GM23338 (cell line): ENCODE measurements around the gene TBC1D16. TPM values are rescaled to one million over a fixed set of nuclear protein-coding genes. Genes with fewer than 3 reads are reported as not detected.

ENCODE experiments used
- ATAC-seq: fragments of 200-7000 bp; cut with Tn5 transposase; 3 replicates; pipeline ENCODE4 v1.9.1; 2020
- DNase-seq: peaks from one replicate; pipeline ENCODE4 v3.0.0-alpha.2; 2015; ENCODE audit warnings: low spot score
- H2AFZ ChIP-seq: fragments of 200-600 bp; sonication (generic); 2 replicates; pipeline ENCODE4 v1.8.0; 2016; ENCODE audit warnings: antibody characterized with exemption, mild to moderate bottlenecking, moderate library complexity
- H3F3A ChIP-seq: fragments of 200-600 bp; sonication (generic); replicated peaks from 2 replicates; pipeline ENCODE4 v1.8.0; 2017; ENCODE audit warnings: antibody characterized with exemption, mixed run types, low read depth
- H3K27ac ChIP-seq: fragments of 200-600 bp; sonication (generic); 2 replicates; pipeline ENCODE4 v1.6.1; 2016; ENCODE audit warnings: low read depth
- H3K27me3 ChIP-seq: fragments of 200-600 bp; sonication (generic); 2 replicates; pipeline ENCODE4 v1.8.0; 2016; ENCODE audit warnings: mild to moderate bottlenecking, mixed run types, moderate library complexity; ENCODE audit not compliant: insufficient read depth
- H3K36me3 ChIP-seq: fragments of 200-600 bp; sonication (generic); 2 replicates; pipeline ENCODE4 v1.8.0; 2016; ENCODE audit warnings: mild to moderate bottlenecking; ENCODE audit not compliant: insufficient read depth
- H3K4me1 ChIP-seq: fragments of 200-600 bp; sonication (generic); 2 replicates; pipeline ENCODE4 v1.8.0; 2016; ENCODE audit warnings: mild to moderate bottlenecking, moderate library complexity; ENCODE audit not compliant: insufficient read depth
- H3K4me2 ChIP-seq: fragments of 200-600 bp; sonication (generic); 2 replicates; pipeline ENCODE4 v1.7.1; 2017; ENCODE audit warnings: mixed run types
- H3K4me3 ChIP-seq: fragments of 200-600 bp; sonication (generic); 2 replicates; pipeline ENCODE4 v1.6.1; 2016; ENCODE audit warnings: mixed run types
- H3K79me2 ChIP-seq: fragments of 200-600 bp; sonication (generic); replicated peaks from 2 replicates; pipeline ENCODE4 v1.8.0; 2017; ENCODE audit warnings: mild to moderate bottlenecking; ENCODE audit not compliant: insufficient read depth
- H3K9me2 ChIP-seq: fragments of 200-600 bp; sonication (generic); 2 replicates; pipeline ENCODE4 v1.8.0; 2017; ENCODE audit not compliant: insufficient read depth
- H4K20me1 ChIP-seq: fragments of 200-600 bp; sonication (generic); replicated peaks from 2 replicates; pipeline ENCODE4 v1.8.0; 2017; ENCODE audit warnings: mild to moderate bottlenecking; ENCODE audit not compliant: insufficient read depth
- H3K27ac Mint-ChIP-seq: 2 replicates; pipeline ENCODE4 v1.8.0; 2020; ENCODE audit warnings: inconsistent platforms, mild to moderate bottlenecking, moderate library complexity, mixed read lengths
- H3K27me3 Mint-ChIP-seq: 3 replicates; pipeline ENCODE4 v1.8.0; 2022; ENCODE audit warnings: low read depth, mild to moderate bottlenecking, moderate library complexity, mixed read lengths, inconsistent platforms; ENCODE audit not compliant: insufficient read depth, poor library complexity
- H3K36me3 Mint-ChIP-seq: 3 replicates; pipeline ENCODE4 v1.8.0; 2021; ENCODE audit warnings: low read depth, mild to moderate bottlenecking, inconsistent platforms, moderate library complexity, mixed read lengths
- H3K4me1 Mint-ChIP-seq: 3 replicates; pipeline ENCODE4 v1.8.0; 2020; ENCODE audit warnings: mild to moderate bottlenecking, inconsistent platforms, mixed read lengths
- H3K4me3 Mint-ChIP-seq: 3 replicates; pipeline ENCODE4 v1.8.0; 2021; ENCODE audit warnings: moderate library complexity, mild to moderate bottlenecking, inconsistent platforms, mixed read lengths
- H3K9me3 Mint-ChIP-seq: 3 replicates; pipeline ENCODE4 v1.8.0; 2020; ENCODE audit warnings: moderate library complexity, mild to moderate bottlenecking, inconsistent platforms, mixed read lengths
- CREB1 ChIP-seq: fragments of 250-450 bp; sonication (Bioruptor Pico); IDR thresholded peaks from 2 replicates; pipeline ENCODE4 v1.5.0; 2020; ENCODE audit warnings: low read depth, mild to moderate bottlenecking, moderate library complexity
- CTCF ChIP-seq, 2 experiments: fragments of 200-600 bp in 1 of 2; sonication (generic) in 1 of 2; conservative IDR thresholded peaks; 2 replicates each; pipeline versions ENCODE4 v1.5.1 to v1.6.1; 2016 to 2017; ENCODE audit warnings: antibody characterized with exemption in 2 of 2, low read depth in 2 of 2, mild to moderate bottlenecking in 2 of 2, moderate library complexity in 1 of 2
- ETS1 ChIP-seq: IDR thresholded peaks from 2 replicates; pipeline ENCODE4 v1.6.1; 2016; ENCODE audit warnings: antibody characterized with exemption
- EZH2 ChIP-seq: fragments of 200-600 bp; sonication (generic); IDR thresholded peaks from one replicate; pipeline ENCODE4 v1.8.0; 2017; ENCODE audit warnings: antibody characterized with exemption, mild to moderate bottlenecking, low read depth; ENCODE audit not compliant: unreplicated experiment
- EZH2phosphoT487 ChIP-seq: fragments of 200-600 bp; sonication (generic); IDR thresholded peaks from one replicate; pipeline ENCODE4 v1.8.1; 2018; ENCODE audit warnings: antibody characterized with exemption; ENCODE audit not compliant: unreplicated experiment
- JUNB ChIP-seq: IDR thresholded peaks from one replicate; pipeline ENCODE4 v1.6.1; 2016; ENCODE audit warnings: antibody characterized with exemption; ENCODE audit not compliant: unreplicated experiment
- NANOG ChIP-seq: IDR thresholded peaks from 2 replicates; pipeline ENCODE4 v1.6.1; 2016; ENCODE audit warnings: antibody characterized with exemption, borderline replicate concordance
- POLR2AphosphoS5 ChIP-seq: IDR thresholded peaks from 2 replicates; pipeline ENCODE4 v1.6.1; 2016; ENCODE audit warnings: antibody characterized with exemption, low read depth
- REST ChIP-seq: IDR thresholded peaks from one replicate; pipeline ENCODE4 v1.6.1; 2018; ENCODE audit warnings: antibody characterized with exemption; ENCODE audit not compliant: unreplicated experiment
- STAT1 ChIP-seq: IDR thresholded peaks from one replicate; pipeline ENCODE4 v1.6.1; 2016; ENCODE audit warnings: antibody characterized with exemption; ENCODE audit not compliant: unreplicated experiment
- ZNF114 ChIP-seq: fragments of 250-450 bp; sonication (Bioruptor Pico); IDR thresholded peaks from 2 replicates; pipeline ENCODE4 v1.5.0; 2020; ENCODE audit warnings: mild to moderate bottlenecking, moderate library complexity
- ZNF331 ChIP-seq: fragments of 250-450 bp; sonication (Bioruptor Pico); IDR thresholded peaks from 2 replicates; pipeline ENCODE4 v1.5.0; 2020; ENCODE audit warnings: low read depth, mild to moderate bottlenecking, moderate library complexity
- ZNF462 ChIP-seq: fragments of 250-450 bp; sonication (Bioruptor Pico); IDR thresholded peaks from 2 replicates; pipeline ENCODE4 v1.5.0; 2020; ENCODE audit warnings: mild to moderate bottlenecking, moderate library complexity
- polyA plus RNA-seq: library from polyadenylated mRNA; unstranded; fragments of >200 nt; fragmentation: Nextera tagmentation; extraction: Ambion mirVana; gene quantifications from 2 replicates; pipeline ENCODE4 v1.2.1, GENCODE V29; 2016
- total RNA-seq: library from RNA; depleted of rRNA; stranded (reverse); fragments of >200 nt; shearing (Covaris generic); gene quantifications from 2 replicates; pipeline ENCODE4 v1.2.3, GENCODE V29; 2014

TBC1D16 gene
- total and polyA plus RNA-seq, 2 experiments from 2014 or later, result 16.7 to 104 TPM

GRCh38 chr17:79980246-79981043, 55.2 kb downstream of the TBC1D16 start:
- H3K4me3 Mint-ChIP-seq, result no peak overlapping the region
- Histone ChIP-seq H3F3A (0 out of 2 replicates have a peak, but pooled peaks cover 3% of the 10 kb centered on the region), H3K4me1 (no peaks in the 10 kb centered on the region), H3K4me2 (no peak overlapping the region), H3K36me3 (no peaks in the 10 kb centered on the region), H3K27ac (peak overlapping the region; percentile 78; the same call in 1 of the 2 replicates), H3K79me2 (peaks cover 41% of the 10 kb centered on the region), H2AFZ (no peak overlapping the region), H4K20me1 (peaks cover 8% of the 10 kb centered on the region; the same call in 1 of the 2 replicates), H3K4me3 (no peak overlapping the region), H3K9me2 (no peaks in the 10 kb centered on the region), H3K27me3 (no peaks in the 10 kb centered on the region)
- peaks cover 11% of the 10 kb centered on the region for H3K4me1 Mint-ChIP-seq
- peaks cover 9% of the 10 kb centered on the region for H3K27me3 Mint-ChIP-seq
- H3K27ac Mint-ChIP-seq, result no peak overlapping the region; the same call in 1 of the 2 replicates
- no peaks in the 10 kb centered on the region for H3K9me3 Mint-ChIP-seq
- peaks cover 3% of the 10 kb centered on the region; the same call in 2 of the 3 replicates for H3K36me3 Mint-ChIP-seq
- no peak for DNase-seq
- TF ChIP-seq ETS1, result no peak
- no peak for TF ChIP-seq NANOG
- no peak for TF ChIP-seq ZNF331 (CRISPR knock-in tag)
- no peak for TF ChIP-seq CTCF (conservative IDR thresholded peaks at IDR 0.05; ENCODE audit: low read depth in 2 of 2)
- no peak for TF ChIP-seq ZNF114 (CRISPR knock-in tag)
- no peak for TF ChIP-seq REST
- no peak for TF ChIP-seq POLR2AphosphoS5
- no peak for TF ChIP-seq ZNF462
- no peak for TF ChIP-seq JUNB
- no peak for TF ChIP-seq STAT1
- TF ChIP-seq EZH2, result no peak
- TF ChIP-seq CREB1 (CRISPR knock-in tag), result no peak
- no peak for TF ChIP-seq EZH2phosphoT487
- no peak for ATAC-seq
